GOT3 (cell line): Measurements from ENCODE around the gene RNF220.

Experiments
- DNase-seq: peaks from one replicate; lab custom pipeline; 2025; ENCODE audit warnings: mixed read lengths; lab: John Stamatoyannopoulos, UW

Gene RNF220

DNA sequence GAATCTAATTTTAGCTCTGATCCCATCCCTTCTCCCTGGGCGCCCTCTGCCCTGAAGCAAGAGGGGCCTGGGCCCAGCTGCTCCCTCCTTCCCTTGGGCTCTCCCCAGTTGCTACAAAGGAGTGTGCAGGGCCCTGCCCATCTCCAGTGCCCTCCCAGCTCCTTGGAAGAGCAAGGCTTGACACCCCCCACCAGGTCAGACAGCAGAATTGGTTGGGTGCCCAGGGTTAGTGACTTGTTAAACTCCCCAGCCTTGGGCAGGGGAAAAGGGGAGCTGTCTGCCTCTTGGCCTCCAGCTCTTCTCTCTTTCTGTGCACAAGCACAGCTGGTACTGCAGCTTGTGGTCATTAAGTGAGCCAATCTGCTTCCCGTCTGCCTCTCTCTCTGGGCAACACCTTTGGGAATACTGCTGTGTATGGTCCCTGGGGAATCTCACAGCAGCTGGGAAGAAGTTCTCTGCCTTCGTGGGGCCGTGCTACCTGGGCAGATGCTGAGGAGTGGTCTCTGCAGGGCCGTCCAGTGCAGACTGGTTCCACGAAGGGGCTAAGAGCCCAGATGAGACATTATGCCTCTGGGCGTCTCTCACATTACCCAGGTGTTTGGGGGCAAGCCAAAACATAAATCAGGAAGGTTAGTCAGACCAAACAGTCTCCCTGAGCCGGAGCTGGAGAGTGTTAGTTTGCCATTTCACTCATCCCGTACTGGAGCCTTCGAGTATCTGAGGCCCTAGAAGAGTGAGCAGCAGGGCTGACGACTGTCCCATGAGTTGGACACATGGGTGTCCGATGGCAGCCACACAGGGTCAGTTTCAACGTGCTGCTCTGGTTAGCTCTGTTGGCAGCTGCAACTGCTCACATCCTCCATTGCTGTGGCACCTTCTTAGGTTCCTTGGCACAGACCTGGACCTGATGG, 231.9 kb downstream of the RNF220 start:
- no peak for DNase-seq

DNA sequence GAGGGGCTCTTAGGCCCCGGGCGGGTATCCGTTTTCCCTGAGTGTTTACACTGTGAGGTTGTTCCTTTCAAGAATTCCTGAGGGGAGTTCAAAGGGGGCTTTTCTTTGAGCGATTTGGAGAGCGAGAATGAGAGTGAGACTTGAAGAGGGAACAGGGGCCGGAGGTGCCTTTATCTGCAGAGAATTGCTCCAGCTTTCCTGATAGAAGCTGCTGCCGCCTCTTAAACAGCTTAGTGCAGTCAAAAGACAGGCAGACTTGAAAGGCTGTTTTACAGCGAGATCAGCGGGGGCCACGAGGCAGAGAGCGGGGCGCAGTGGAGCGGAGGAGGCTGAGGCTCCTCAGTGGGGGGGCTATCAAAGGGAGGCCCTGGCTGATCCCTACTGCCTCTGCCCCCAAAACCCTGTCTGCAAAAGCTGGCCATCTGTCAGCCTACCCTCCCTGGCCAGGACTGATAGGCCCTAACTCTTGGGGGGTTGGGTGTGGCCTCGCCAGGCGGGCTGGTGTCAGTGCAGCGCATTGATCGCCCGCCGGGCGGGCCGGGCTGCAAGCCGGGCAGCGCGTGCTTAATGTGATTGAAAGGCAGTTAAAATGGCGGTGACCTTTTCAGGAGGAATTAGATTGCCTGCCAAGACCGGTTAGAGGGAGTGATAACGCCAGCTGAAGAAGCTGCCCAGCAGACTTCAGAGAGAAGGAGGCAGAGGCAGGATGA, 232.8 kb downstream of the RNF220 start:
- DNase-seq, result no peak

DNA sequence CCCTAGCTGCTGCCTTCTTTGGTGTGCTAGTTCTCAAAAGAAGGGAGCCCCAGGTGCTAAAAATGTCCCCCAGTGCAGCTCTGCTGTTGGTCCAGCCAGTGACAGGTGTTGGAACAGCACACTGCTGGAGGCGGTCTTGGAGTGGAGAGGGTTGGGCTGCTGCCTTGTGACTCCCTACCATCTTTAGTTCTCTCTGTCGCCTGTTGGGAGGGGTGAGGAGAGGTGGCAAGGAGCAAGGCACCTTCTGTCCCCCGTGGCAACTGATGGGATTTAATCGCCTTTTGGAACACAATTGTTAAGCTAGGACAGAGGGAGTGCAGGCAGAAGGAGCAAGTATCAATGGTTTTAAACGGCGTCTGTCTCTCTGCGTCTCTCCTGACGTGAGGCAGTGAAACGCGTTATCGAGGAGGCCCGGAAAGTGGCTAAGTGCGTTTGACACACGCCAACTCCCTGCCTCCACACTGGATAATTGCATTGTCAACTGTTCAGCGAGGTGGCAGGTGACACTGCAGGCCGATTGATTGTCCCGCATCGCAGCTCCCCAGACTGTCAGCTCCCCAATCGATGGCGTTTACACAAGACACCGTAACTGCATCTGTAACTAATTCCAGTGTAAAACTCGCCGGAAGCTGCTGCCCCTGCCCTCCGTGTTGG, 235.3 kb downstream of the RNF220 start:
- no peak for DNase-seq

DNA sequence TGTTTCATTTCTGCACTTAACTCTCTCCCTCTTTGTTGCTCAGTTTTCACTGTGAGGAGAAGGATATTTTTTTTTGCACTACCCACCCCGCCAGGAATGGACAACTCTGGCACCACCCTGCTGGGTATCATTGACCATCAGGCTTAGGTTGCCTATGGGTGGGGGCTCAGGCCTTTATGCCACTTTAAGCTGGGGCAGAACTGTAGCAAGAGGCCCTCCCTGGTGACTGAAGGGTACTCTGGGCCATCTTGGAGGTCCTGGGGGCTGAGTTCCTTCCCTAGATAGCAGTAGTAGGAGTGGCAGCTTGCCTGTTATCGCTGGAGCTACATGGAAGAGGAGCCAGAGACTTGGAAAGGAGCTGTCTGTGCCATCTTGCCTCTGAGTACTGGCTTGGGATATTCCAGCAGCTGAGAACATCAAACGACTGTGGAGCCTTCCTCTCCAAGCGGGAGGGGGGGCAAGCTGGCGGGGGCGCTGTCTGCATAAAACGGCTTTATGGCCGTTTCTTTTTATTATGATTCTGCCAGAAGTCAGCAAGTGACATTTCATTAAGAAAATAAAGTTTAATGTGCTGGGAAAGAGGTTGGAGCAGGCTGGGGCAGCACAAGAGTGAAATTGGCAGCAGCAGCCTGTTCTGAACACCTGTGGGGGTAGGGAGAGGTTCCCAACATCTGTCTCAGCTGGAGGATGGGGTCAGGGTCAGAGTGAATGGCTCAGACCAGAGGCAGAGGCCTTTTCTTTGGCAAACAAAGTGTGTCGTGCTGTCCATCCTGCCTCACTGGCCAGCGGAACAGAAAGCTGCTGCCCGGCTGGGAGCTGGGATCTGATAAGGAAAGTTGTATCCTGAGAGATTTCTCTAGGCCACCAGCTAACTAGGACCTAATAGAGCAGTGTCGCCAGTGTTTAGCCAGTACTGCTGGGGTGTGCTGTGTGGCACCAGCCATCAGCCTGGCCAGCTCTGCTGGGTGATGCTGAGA, 236.4 kb downstream of the RNF220 start:
- DNase-seq, result no peak

DNA sequence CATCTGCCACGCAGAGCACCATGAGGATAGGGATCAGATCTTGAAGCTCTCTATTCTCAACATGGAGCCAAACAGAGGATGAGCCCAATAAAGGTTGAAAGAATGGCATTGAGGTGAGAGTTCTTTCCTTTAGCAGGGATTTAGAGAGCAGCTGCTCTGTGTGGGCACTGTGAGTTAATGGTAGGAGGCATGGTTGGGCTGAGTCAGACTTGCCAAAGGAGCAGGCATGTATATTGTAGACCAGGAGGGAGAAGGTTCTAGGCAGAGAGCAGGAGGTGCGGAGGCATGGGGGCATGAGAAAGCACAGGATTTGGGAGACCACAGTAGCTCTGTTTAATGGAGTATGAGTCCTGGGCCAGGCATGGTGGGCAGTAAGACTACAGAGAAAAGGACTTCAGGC, 237.2 kb downstream of the RNF220 start:
- no peak for DNase-seq

DNA sequence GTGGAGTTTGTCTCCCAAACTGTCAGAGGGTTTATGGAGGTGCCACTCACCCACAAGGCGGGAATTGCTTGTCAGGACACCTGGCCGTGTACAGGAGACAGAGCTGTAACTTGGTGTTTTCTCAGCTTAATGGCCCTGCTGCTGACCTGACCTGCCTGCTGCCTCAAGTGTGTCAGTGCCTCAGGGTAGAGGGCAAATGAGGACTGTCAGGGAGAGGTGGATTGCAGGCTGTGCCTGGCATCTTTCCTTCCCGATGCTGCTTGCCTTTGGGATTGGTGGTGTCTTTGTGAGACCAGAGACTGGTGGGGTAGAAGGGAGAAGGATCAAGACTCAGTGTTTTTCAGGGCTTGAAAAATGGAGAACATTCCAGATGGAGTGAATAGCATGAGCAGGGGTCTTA, 237.9 kb downstream of the RNF220 start:
- DNase-seq, result no peak

DNA sequence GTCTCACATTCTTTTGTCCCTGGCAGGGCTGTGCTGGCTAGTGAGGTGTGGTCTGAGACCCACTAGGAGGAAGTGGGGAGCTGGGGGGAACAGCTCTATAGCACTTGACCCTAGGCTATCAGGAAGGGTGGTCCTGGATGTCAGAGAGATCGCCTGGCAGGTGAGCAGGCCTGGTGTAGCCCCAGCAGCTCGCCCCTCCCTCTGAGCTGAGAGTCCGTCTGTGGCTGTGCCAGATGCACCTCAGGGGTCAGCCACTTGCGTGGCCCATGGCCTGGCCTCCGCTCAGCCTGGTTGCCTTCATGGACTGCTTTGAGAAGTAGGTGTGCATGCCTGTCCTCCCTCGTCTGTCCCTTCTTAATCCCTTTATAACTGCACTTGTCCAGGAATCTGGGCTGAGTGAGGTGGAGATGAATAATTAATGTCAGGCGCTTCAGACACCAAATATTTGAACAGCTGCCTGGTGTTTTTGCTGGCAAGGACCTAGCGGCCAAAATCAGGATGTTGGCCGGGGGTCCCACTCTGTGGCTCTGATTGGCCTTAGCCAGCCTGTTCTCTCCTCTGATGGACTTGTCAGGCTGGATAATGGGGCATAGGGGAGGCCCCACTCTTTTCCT, 238.8 kb downstream of the RNF220 start:
- no peak for DNase-seq

DNA sequence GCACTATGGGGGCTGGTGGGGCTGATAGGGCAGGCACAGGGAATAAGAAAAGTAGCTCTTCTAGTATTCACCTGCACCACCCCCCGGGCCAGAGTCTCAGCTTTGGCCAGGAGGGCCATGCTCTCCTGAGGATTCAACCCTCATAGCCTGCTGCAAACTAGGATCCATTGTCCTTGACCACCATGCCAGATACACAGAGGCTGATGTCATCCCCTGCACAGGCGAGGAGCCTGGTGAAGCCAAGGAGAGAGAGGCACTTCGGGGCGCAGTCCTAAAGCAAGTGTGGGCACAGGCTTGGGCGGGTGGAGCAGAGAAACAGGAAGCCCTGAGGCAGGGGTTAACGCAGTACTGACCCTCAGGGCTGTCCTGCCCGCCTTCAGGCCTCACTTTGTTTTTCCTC, 239.8 kb downstream of the RNF220 start:
- no peak for DNase-seq

DNA sequence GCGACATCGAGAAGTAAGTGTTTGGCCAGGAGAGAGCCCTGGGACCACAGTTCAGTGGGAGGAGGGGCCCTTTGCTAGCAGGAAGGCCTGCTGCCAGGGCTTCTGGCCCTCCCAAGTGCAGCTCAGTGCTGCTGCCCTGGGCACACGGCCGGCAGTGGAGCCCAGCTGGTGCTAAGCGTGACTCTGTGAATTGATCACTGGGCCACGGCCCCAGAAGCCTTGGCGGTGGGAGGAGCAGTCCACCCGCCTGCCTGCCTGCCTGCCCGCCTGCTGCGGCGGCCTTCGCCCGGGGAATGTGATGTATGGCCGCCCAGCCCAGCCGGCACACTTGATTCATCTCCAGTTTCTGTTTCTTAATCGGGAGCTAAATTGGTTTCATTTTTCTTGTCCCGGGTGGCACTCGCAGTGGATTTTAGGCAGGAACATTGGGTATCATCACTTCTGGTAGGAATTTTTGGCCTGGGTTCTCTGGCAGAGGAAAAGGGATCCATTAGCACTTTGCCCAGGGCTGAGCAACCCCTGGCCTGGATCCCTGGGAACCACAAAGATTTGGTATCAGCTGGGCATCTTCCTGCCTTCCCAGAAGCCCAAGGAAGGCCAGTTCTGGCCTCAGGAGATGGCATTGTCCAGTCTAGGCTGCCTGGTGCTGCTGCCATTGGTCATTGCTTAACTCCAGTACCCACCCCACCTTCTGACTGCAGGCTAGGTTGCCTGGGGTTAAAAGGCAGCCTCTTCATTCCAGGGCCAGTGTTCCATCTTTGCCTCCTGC, 240.6 kb downstream of the RNF220 start:
- DNase-seq, result peak; percentile 40

DNA sequence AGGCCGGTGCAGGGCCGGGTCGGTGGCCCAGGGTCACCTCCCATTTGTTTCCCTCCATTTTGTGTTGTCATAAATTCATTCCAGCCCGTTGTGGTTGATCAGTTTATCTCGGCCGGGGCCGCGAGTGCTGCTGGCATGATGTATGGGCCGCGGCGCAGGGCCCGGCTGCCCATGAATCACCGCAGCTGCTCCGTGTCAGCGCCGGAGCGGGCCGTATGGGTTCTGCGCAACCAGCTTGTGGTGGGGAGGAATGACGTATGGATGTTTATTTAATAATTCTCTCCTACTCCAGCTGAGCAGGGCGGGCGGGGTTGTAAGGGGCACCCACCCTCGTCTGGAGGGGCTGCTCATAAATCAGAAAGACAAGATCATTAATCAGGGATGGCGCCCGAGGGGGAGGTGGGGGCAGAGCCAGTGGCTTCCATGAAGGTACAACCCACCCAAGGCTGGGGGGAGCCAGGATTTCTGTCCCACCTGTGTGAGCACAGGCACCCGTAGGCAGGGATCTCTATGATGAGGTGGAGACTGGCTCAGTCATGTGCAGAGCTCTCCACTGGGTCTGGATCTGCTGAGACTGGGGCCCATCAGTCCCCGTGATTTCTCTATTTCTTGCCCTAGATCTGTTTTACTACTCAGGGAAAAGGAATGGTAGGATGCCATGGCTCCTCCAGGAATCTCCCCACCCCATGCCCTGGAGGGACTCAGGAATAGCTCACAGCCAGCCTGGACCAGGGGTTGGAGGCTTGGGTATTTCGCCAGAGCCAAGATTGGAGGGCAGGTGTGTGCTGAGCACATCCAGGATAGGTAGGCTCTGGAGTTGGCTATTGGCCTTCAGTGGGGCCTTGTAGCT, 241.4 kb downstream of the RNF220 start:
- DNase-seq, result no peak

DNA sequence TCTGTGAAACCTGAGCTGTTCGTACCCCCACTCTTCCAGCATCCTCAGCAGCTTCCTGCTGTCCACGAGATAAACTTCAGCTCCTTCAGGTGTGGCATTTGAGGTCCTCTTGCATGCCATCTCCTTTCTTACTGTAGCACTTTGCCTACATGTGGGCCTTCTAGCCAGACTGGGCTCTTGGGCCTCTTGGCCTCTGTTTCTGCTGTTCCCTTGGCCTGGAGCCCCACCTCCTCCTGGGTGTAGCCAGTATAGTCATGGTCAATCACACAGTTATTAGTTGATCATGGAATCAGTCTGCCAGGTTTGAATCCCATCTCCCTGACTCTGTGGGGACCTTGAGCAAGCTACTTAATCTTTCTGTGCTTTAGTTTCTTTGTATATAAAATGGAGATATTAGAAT, 242.8 kb downstream of the RNF220 start:
- DNase-seq, result no peak

DNA sequence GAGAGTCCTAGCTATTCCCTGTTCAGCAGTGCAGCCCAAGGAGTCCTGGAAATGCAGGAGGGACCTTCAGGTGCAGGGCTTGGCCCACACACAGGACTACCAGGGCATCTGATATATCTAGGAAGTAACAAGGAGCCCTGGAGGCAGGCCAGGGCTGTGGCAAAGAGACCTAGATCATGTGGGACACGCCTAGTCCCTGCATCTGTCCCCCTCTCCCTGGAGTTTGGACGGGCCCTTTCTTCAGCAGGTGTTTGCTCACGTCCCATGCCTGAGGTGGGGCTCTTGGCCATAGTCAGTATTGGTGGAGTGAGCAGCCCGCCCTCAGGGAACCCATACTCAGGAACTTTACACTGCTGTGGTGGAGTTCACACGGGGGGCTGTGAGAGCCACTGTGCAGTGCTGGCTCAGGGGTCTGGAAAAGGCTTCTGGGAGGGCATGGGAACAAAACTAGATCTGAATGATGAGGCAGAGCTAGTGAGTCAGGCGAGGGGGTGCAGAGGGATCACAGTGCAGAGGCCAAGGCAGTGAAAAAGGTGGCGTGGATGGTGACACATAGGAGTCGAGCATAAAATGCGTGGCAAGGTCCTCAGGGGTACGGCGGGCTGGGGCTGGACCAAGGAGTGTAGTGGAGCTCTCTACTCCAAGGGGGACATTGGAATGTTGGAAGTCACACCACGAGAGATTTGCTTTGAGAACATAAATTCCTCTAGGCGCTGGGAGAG, 243.6 kb downstream of the RNF220 start:
- no peak for DNase-seq

DNA sequence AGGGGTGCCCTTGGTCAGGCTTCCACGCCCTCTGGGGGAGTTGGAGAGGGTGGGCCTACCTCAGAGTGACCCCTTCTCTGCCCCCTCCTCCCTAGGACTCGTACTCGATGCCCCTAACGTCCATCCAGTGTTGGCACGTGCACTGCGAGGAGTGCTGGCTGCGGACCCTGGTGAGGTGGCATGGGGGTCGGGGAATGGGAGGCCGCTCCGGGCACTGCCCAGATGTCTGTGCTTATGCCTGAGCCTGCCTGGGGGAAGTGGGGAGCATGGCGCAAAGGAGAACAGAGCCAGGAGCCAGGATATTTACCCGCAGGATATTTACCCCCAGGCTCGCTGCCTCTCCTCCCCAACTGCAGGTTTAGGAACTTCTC, 244.7 kb downstream of the RNF220 start:
- DNase-seq, result no peak

DNA sequence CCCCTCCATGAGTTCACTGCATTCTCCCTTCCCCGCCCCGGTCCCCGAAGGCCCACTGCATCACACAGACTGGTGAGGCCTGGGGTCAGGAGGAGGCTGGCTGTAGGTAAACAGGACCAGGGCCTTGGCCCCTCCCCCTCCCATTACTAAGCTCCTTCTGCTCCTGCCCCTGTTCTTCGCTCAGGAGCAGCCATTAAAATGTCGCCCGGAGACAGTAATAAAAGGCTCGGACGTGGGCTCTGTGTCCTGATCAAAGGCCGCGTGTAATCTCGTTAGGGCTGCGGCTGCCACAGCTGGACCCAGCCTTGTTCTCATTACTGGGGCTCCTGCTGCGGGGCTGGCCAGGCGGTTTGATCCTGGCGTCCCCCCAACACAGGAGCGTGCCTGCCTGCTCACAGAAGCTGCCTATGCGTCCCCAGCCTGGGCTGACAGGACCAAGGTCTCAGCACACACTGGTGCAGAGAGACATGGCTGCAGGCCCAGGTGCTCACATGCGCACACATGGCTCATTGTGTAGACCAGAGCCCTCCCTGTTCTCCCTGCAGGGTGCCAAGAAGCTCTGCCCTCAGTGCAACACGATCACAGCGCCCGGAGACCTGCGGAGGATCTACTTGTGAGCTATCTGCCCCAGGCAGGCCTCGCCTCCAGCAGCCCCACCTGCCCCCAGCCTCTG, 245.2 kb downstream of the RNF220 start:
- DNase-seq, result no peak

DNA sequence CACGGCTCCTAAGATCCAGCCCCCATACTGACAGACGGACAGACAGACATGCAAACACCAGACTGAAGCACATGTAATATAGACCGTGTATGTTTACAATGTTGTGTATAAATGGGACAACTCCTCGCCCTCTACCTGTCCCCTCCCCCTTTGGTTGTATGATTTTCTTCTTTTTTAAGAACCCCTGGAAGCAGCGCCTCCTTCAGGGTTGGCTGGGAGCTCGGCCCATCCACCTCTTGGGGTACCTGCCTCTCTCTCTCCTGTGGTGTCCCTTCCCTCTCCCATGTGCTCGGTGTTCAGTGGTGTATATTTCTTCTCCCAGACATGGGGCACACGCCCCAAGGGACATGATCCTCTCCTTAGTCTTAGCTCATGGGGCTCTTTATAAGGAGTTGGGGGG, 246.0 kb downstream of the RNF220 start:
- no peak for DNase-seq

DNA sequence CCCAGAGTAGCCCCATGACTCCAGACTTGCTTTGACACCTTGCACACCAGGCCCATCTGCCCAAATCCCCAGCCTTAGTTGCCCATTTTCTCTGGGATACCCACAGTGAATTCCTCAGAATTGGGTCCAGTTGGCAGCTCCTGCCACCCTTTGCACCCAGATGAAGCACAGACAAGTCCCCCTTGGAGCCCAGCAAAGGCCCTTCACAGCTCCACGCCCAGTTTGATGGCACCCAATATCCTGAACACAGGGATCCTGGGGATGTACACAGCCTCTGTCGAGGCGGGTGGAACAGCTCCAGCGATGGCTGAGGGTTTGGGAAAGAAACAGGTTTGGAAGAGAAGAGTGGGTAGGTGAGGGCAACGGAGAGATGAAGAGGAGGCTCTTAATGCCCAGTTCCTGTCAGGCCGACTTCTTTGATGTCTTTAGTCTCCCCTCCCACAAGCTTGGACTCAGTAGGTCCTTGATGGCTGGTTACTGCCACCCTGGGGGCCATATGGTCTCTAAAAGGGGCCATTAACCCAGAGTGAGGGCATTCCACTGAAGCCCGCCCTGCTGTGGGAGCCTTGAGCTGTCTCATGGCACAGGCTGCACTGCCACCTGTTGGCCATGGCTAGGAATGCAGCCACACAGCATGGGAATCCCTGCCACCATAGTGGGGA, 247.5 kb downstream of the RNF220 start:
- DNase-seq, result peak; percentile 12

DNA sequence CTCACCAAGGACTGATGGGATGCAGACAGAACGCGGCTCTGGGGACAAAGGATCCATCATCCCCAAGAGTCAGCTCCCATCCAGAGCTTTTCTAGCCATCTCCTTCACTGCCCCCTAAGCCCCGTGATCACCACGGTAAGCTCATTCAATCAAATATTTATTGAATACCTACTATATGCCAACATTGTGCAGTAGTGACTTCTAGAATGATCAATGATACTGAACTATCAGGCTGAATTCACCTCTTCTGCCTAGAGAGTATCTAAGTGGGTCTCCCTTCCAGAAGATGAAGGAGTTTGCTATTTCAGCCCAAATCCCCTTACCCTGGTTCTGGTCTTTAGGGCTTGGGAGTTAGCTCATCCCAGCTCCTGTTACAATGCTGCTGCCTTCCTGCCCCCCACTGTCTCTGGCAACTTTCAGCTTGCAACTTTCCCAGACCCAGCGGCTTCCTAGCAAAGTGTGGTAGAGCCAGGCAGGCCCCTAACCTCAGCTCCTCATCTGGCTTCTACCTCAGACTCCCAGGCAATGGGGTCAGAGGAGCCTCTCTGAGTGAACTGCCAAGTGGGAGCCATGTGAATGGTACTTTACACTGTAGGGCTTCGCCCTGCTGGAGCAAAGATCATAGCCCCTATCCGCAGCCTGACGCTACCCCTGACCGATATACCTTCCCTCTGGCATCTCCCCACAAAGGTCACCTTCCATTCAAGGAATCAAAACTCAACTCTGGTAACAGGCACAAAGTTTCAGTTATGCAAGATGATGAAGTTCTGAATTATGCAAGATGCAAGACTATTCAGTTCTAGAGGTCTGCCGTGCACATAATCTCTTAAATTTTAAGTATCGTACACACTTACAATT, 248.3 kb downstream of the RNF220 start:
- no peak for DNase-seq
